IMR-90 (cell line): ENCODE data around the gene SLC6A11. TPM values are rescaled to one million over a fixed set of nuclear protein-coding genes. Genes with fewer than 3 reads are reported as not detected.

Experiments
- ATAC-seq: fragments of 200-7000 bp; cut with Tn5 transposase; 2 replicates; pipeline ENCODE4 v1.9.1; 2020; ENCODE audit warnings: low read depth, mild to moderate bottlenecking, moderate library complexity
- BruUV-seq: library from RNA; stranded (reverse); fragments of 400-500 nt; replicated peaks from 2 replicates; lab custom pipeline; 2021; lab: Mats Ljungman, UMichigan
- CTCF ChIA-PET: fragments of 300-600 bp; formaldehyde crosslinking; extraction: SDS; loops from one replicate; lab custom pipeline; 2021; ENCODE audit warnings: antibody characterized with exemption; lab: Yijun Ruan, JAX
- POLR2A ChIA-PET: fragments of 300-600 bp; sonication (Branson Sonifier 250); formaldehyde crosslinking; loops from one replicate; lab custom pipeline; 2022; ENCODE audit warnings: antibody characterized with exemption; ENCODE audit not compliant: unreplicated experiment; lab: Charles Lee
- DNase-seq: peaks from one replicate; pipeline ENCODE4 v3.0.0; 2013
- H2AFZ ChIP-seq: replicated peaks from 2 replicates; pipeline ENCODE3; 2013; ENCODE audit warnings: low read length, mild to moderate bottlenecking; ENCODE audit not compliant: poor library complexity
- H2AK5ac ChIP-seq: 2 replicates; pipeline ENCODE4 v1.6.1; 2013; ENCODE audit warnings: low read depth, low read length, inconsistent platforms
- H2AK9ac ChIP-seq: replicated peaks from 2 replicates; pipeline ENCODE3; 2013; ENCODE audit warnings: mild to moderate bottlenecking, low read depth, low read length, moderate library complexity; ENCODE audit not compliant: poor library complexity
- H2BK120ac ChIP-seq: 2 replicates; pipeline ENCODE4 v1.6.1; 2013; ENCODE audit warnings: low read depth, low read length, inconsistent platforms
- H2BK15ac ChIP-seq: 3 replicates; pipeline ENCODE4 v1.6.1; 2013; ENCODE audit warnings: low read depth, low read length, inconsistent platforms
- H2BK20ac ChIP-seq: 2 replicates; pipeline ENCODE4 v1.6.1; 2013; ENCODE audit warnings: low read depth, mild to moderate bottlenecking, inconsistent platforms, low read length, moderate library complexity
- H2BK5ac ChIP-seq: 2 replicates; pipeline ENCODE4 v1.6.1; 2013; ENCODE audit warnings: mild to moderate bottlenecking, low read depth, low read length, inconsistent platforms; ENCODE audit not compliant: poor library complexity, severe bottlenecking
- H3K14ac ChIP-seq: replicated peaks from 2 replicates; pipeline ENCODE4 v1.6.1; 2013; ENCODE audit warnings: low read depth, low read length, inconsistent platforms
- H3K18ac ChIP-seq: 2 replicates; pipeline ENCODE4 v1.6.1; 2013; ENCODE audit warnings: low read depth, low read length, control low read depth
- H3K23ac ChIP-seq: 2 replicates; pipeline ENCODE4 v1.6.1; 2013; ENCODE audit warnings: low read depth, low read length, inconsistent platforms
- H3K27ac ChIP-seq: 2 replicates; pipeline ENCODE4 v1.5.1; 2013; ENCODE audit warnings: mild to moderate bottlenecking, control low read depth, low read length; ENCODE audit not compliant: insufficient read depth
- H3K27me3 ChIP-seq: 2 replicates; pipeline ENCODE4 v1.6.1; 2013; ENCODE audit warnings: low read length; ENCODE audit not compliant: control insufficient read depth, insufficient read depth
- H3K36me3 ChIP-seq: 2 replicates; pipeline ENCODE4 v1.6.1; 2013; ENCODE audit warnings: low read length, mixed read lengths; ENCODE audit not compliant: control insufficient read depth, insufficient read depth
- H3K4ac ChIP-seq: 2 replicates; pipeline ENCODE4 v1.6.1; 2013; ENCODE audit warnings: low read depth, low read length, inconsistent platforms
- H3K4me1 ChIP-seq: 2 replicates; pipeline ENCODE4 v1.6.1; 2013; ENCODE audit warnings: low read length, mixed read lengths; ENCODE audit not compliant: control insufficient read depth, insufficient read depth
- H3K4me2 ChIP-seq: 2 replicates; pipeline ENCODE4 v1.6.1; 2013; ENCODE audit warnings: low read depth, mild to moderate bottlenecking, control low read depth, low read length, moderate library complexity
- H3K4me3 ChIP-seq: 2 replicates; pipeline ENCODE4 v1.5.1; 2013; ENCODE audit warnings: low read depth, mild to moderate bottlenecking, control low read depth, low read length, moderate library complexity; ENCODE audit not compliant: insufficient read depth
- H3K56ac ChIP-seq: 2 replicates; pipeline ENCODE4 v1.6.1; 2013; ENCODE audit warnings: low read length, inconsistent platforms; ENCODE audit not compliant: insufficient read depth; ENCODE audit errors: extremely low read depth
- H3K79me1 ChIP-seq, 2 experiments: 2 replicates each; pipeline ENCODE4 v1.6.1; 2013; ENCODE audit warnings: low read length in 2 of 2, inconsistent platforms in 1 of 2, low read depth in 1 of 2
- H3K9ac ChIP-seq: 2 replicates; pipeline ENCODE4 v1.6.1; 2013; ENCODE audit warnings: low read depth, low read length, control low read depth
- H3K9me1 ChIP-seq: 2 replicates; pipeline ENCODE4 v1.6.1; 2013; ENCODE audit warnings: low read length, inconsistent platforms; ENCODE audit not compliant: insufficient read depth
- H3K9me3 ChIP-seq: 2 replicates; pipeline ENCODE4 v1.6.1; 2013; ENCODE audit warnings: low read length; ENCODE audit not compliant: control insufficient read depth, insufficient read depth
- H4K20me1 ChIP-seq: 2 replicates; pipeline ENCODE4 v1.6.1; 2013; ENCODE audit warnings: low read length, inconsistent platforms; ENCODE audit not compliant: insufficient read depth
- H4K5ac ChIP-seq: 2 replicates; pipeline ENCODE4 v1.6.1; 2013; ENCODE audit warnings: mild to moderate bottlenecking, low read depth, low read length, control low read depth
- H4K8ac ChIP-seq, 2 experiments: 2 replicates each; pipeline ENCODE4 v1.6.1; 2013; ENCODE audit warnings: low read depth in 2 of 2, low read length in 2 of 2, control low read depth in 1 of 2, inconsistent platforms in 1 of 2
- H4K91ac ChIP-seq: 2 replicates; pipeline ENCODE4 v1.6.1; 2013; ENCODE audit warnings: low read depth, low read length, inconsistent platforms; ENCODE audit not compliant: insufficient read depth
- BHLHE40 ChIP-seq: fragments of 150-350 bp; IDR thresholded peaks from 2 replicates; pipeline ENCODE4 v1.6.1; 2016; ENCODE audit warnings: mild to moderate bottlenecking, low read depth, low read length
- CEBPB ChIP-seq: IDR thresholded peaks from 2 replicates; pipeline ENCODE4 v1.6.1; 2012; ENCODE audit warnings: low read depth, low read length, improper control_type of control experiment
- CHD1 ChIP-seq: IDR thresholded peaks from 2 replicates; pipeline ENCODE4 v1.6.1; 2012; ENCODE audit warnings: low read depth, low read length, improper control_type of control experiment
- FOS ChIP-seq: fragments of 150-350 bp; IDR thresholded peaks from 2 replicates; pipeline ENCODE4 v1.6.1; 2016; ENCODE audit warnings: low read depth, low read length
- MAFK ChIP-seq: IDR thresholded peaks from 2 replicates; pipeline ENCODE4 v1.6.1; 2012; ENCODE audit warnings: low read depth, low read length, improper control_type of control experiment
- MAZ ChIP-seq: IDR thresholded peaks from 2 replicates; pipeline ENCODE4 v1.6.1; 2012; ENCODE audit warnings: low read depth, mild to moderate bottlenecking, low read length, improper control_type of control experiment, moderate library complexity, borderline replicate concordance
- MXI1 ChIP-seq: IDR thresholded peaks from 2 replicates; pipeline ENCODE4 v1.6.1; 2012; ENCODE audit warnings: low read depth, mild to moderate bottlenecking, low read length, moderate library complexity, borderline replicate concordance
- NFE2L2 ChIP-seq: fragments of 150-350 bp; IDR thresholded peaks from 2 replicates; pipeline ENCODE4 v1.6.1; 2016; ENCODE audit warnings: low read depth, mild to moderate bottlenecking, low read length
- POLR2A ChIP-seq: IDR thresholded peaks from 2 replicates; pipeline ENCODE4 v1.6.1; 2012; ENCODE audit warnings: mild to moderate bottlenecking, low read depth, low read length
- RAD21 ChIP-seq: IDR thresholded peaks from 2 replicates; pipeline ENCODE4 v1.6.1; 2012; ENCODE audit warnings: low read length, improper control_type of control experiment
- RCOR1 ChIP-seq: IDR thresholded peaks from 2 replicates; pipeline ENCODE4 v1.6.1; 2012; ENCODE audit warnings: mild to moderate bottlenecking, low read length, improper control_type of control experiment; ENCODE audit not compliant: insufficient replicate concordance
- RFX5 ChIP-seq: IDR thresholded peaks from 2 replicates; pipeline ENCODE4 v1.8.0; 2012; ENCODE audit warnings: low read depth, mild to moderate bottlenecking, low read length, moderate library complexity
- SMC3 ChIP-seq: fragments of 150-350 bp; IDR thresholded peaks from 2 replicates; pipeline ENCODE4 v1.6.1; 2016; ENCODE audit warnings: low read depth, mild to moderate bottlenecking, antibody characterized with exemption, low read length, moderate library complexity
- WGBS, 2 experiments: methylation state at CpG; one replicate each; pipeline versions ENCODE4 v1.1.5 to v1.1.7; 2013; ENCODE audit warnings: missing lambda C conversion rate in 2 of 2; ENCODE audit not compliant: insufficient read length in 1 of 2; ENCODE audit errors: extremely low coverage in 2 of 2; 5-methylcytosine and 5-hydroxymethylcytosine counted together
- dilution Hi-C: fragments of 300-500 bp; cut with HindIII; formaldehyde crosslinking; loops from one replicate; pipeline ENCODE4 v1.14.3; 2018; ENCODE audit warnings: low sequenced_read_pairs; ENCODE audit not compliant: unreplicated experiment
- in situ Hi-C: fragments of 300-500 bp; cut with MboI; formaldehyde crosslinking; loops from 3 replicates; pipeline ENCODE4 v1.14.3; 2019; ENCODE audit warnings: low sequenced_read_pairs, inconsistent platforms, mixed read lengths
- intact Hi-C: fragments of 100-400 bp; cut with micrococcal nuclease; formaldehyde crosslinking; loops from 2 replicates; pipeline ENCODE4 v1.10.0; 2022
- polyA plus RNA-seq, 3 experiments: library from polyadenylated mRNA; depleted of rRNA; stranded (reverse); fragments of >200 nt; gene quantifications; 2 replicates each; pipeline ENCODE4 v1.2.3, GENCODE V29; 2012; ENCODE audit warnings: low replicate concordance in 1 of 3
- total RNA-seq: library from RNA; depleted of rRNA; stranded (reverse); fragments of >200 nt; gene quantifications from 2 replicates; pipeline ENCODE4 v1.2.3, GENCODE V29; 2012
- TF ChIP-seq, protein P1 (sequence below): fragments of 150-350 bp; IDR thresholded peaks from 2 replicates; pipeline ENCODE4 v1.6.1; 2017; ENCODE audit warnings: mild to moderate bottlenecking, antibody characterized with exemption, low read length, low read depth
- TF ChIP-seq, protein P2 (sequence below): fragments of 150-350 bp; IDR thresholded peaks from 2 replicates; pipeline ENCODE4 v1.6.1; 2016; ENCODE audit warnings: low read depth, mild to moderate bottlenecking, low read length, moderate library complexity, borderline replicate concordance
- TF ChIP-seq, protein P3 (sequence below): conservative IDR thresholded peaks from 2 replicates; pipeline ENCODE4 v1.5.1; 2012; ENCODE audit warnings: mild to moderate bottlenecking, low read depth, low read length, improper control_type of control experiment

SLC6A11 gene
- total and polyA plus RNA-seq, 2 of the 4 experiments (the other 2 are of a cell fraction): not detected

DNA sequence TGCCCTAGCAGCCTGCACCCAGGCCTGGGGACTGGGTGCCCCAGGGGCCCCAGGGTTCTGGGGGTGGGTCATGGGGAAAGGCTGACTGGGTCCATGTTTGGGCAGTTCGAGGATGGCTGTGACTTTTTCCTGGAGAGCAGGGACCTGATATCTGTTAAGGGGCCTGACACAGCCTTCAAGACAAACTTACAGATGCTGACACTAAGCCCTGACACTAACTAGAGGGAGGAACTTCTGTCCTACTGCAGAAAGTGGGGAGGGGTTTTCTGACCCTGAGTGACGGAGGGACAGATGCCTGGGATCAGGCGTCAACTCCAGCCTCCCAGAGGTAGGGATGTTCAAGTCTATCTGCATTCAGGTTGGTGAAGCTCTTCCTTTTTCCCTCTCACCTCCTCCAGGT is 45.0 kb upstream of the SLC6A11 start:
- Histone ChIP-seq H3K4me3 (no peak overlapping the region), H3K27me3 (peaks cover 2% of the 10 kb centered on the region; the same call in 1 of the 2 replicates), H3K56ac (no peak overlapping the region), H2AFZ (no peak overlapping the region), H3K4me2 (no peak overlapping the region), H3K9ac (no peak overlapping the region), H2BK20ac (no peak overlapping the region), H4K20me1 (no peaks in the 10 kb centered on the region), H3K9me1 (no peaks in the 10 kb centered on the region), H2BK15ac (no peak overlapping the region), H2BK5ac (no peak overlapping the region), H3K27ac (no peak overlapping the region), H4K5ac (no peak overlapping the region), H2BK120ac (no peak overlapping the region), H2AK9ac (no peak overlapping the region), H3K79me1 (no peaks in the 10 kb centered on the region), H3K9me3 (no peaks in the 10 kb centered on the region), H4K91ac (no peak overlapping the region), H3K18ac (no peak overlapping the region), H4K8ac (no peak overlapping the region), H3K23ac (no peak overlapping the region), H2AK5ac (no peak overlapping the region), H3K4me1 (no peaks in the 10 kb centered on the region), H3K36me3 (no peaks in the 10 kb centered on the region), H3K4ac (no peak overlapping the region), H3K14ac (no peak overlapping the region)
- no CpG with 5 or more reads among the region's 3 CpGs for WGBS, 2 experiments
- dilution Hi-C loops (no loop called here), intact Hi-C loops (no loop called here), in situ Hi-C loops (loop anchor here (25.0 kb wide), 2 partner anchors 566 to 891 kb away; no protein-coding TSS in a partner anchor)
- CTCF ChIA-PET: interaction anchor here (1.4 kb wide), 1 partner anchor 32 kb away, joined by 4 read pairs; no protein-coding TSS in a partner anchor
- no peak for TF ChIP-seq SMC3
- no peak for TF ChIP-seq MAFK
- TF ChIP-seq CHD1: no peak
- TF ChIP-seq MAZ: no peak
- no peak for TF ChIP-seq POLR2A
- TF ChIP-seq, protein P1, sequence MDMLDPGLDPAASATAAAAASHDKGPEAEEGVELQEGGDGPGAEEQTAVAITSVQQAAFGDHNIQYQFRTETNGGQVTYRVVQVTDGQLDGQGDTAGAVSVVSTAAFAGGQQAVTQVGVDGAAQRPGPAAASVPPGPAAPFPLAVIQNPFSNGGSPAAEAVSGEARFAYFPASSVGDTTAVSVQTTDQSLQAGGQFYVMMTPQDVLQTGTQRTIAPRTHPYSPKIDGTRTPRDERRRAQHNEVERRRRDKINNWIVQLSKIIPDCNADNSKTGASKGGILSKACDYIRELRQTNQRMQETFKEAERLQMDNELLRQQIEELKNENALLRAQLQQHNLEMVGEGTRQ: no peak
- TF ChIP-seq RCOR1: no peak
- TF ChIP-seq, protein P2, sequence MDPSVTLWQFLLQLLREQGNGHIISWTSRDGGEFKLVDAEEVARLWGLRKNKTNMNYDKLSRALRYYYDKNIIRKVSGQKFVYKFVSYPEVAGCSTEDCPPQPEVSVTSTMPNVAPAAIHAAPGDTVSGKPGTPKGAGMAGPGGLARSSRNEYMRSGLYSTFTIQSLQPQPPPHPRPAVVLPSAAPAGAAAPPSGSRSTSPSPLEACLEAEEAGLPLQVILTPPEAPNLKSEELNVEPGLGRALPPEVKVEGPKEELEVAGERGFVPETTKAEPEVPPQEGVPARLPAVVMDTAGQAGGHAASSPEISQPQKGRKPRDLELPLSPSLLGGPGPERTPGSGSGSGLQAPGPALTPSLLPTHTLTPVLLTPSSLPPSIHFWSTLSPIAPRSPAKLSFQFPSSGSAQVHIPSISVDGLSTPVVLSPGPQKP: no peak
- no peak for TF ChIP-seq CEBPB
- TF ChIP-seq RFX5: no peak
- TF ChIP-seq MXI1: no peak
- no peak for TF ChIP-seq BHLHE40
- TF ChIP-seq RAD21: no peak
- TF ChIP-seq NFE2L2: no peak
- TF ChIP-seq, protein P3, sequence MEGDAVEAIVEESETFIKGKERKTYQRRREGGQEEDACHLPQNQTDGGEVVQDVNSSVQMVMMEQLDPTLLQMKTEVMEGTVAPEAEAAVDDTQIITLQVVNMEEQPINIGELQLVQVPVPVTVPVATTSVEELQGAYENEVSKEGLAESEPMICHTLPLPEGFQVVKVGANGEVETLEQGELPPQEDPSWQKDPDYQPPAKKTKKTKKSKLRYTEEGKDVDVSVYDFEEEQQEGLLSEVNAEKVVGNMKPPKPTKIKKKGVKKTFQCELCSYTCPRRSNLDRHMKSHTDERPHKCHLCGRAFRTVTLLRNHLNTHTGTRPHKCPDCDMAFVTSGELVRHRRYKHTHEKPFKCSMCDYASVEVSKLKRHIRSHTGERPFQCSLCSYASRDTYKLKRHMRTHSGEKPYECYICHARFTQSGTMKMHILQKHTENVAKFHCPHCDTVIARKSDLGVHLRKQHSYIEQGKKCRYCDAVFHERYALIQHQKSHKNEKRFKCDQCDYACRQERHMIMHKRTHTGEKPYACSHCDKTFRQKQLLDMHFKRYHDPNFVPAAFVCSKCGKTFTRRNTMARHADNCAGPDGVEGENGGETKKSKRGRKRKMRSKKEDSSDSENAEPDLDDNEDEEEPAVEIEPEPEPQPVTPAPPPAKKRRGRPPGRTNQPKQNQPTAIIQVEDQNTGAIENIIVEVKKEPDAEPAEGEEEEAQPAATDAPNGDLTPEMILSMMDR: no peak
- TF ChIP-seq FOS: no peak
- POLR2A ChIA-PET: no interaction called here
- BruUV-seq: no TSS peak
- DNase-seq: no peak
- ATAC-seq: no peak
